ENCODE measurements around the gene SLC9A1.
A peak's percentile ranks its signal among the peaks of the same experiment; 100 is the strongest.
"Not testable (repeated sequence)": the region's sequence is repeated elsewhere in the genome, so short reads cannot be mapped to it uniquely, and the experiment has no call there.

The SLC9A1 gene

GRCh38 chr1:27154991-27155781 lies at the start of gene SLC9A1:
TSS of gene SLC9A1 (minus strand) at chr1:27155125. CDS start at chr1:27154334, 791 bp downstream.
- FAIRE-seq: peak; percentile 60

- no peak for FAIRE-seq
Measured at GRCh38 chr1:27203946-27204345, 49.0 kb upstream of the SLC9A1 start.

- no peak for FAIRE-seq
Measured at GRCh38 chr1:27201295-27201694, 46.4 kb upstream of the SLC9A1 start.

GRCh38 chr1:27193194-27193593 lies 38.3 kb upstream of the SLC9A1 start:
- FAIRE-seq: no peak

GRCh38 chr1:27192039-27192529 lies 37.2 kb upstream of the SLC9A1 start:
- FAIRE-seq: no peak

- FAIRE-seq: not testable (repeated sequence)
Measured at GRCh38 chr1:27184665-27185064, 29.7 kb upstream of the SLC9A1 start.

GRCh38 chr1:27179979-27180378 lies 25.1 kb upstream of the SLC9A1 start:
- no peak for FAIRE-seq

GRCh38 chr1:27179379-27179778 lies 24.5 kb upstream of the SLC9A1 start:
- no peak for FAIRE-seq

- no peak for FAIRE-seq
Measured at GRCh38 chr1:27176954-27177353, 22.0 kb upstream of the SLC9A1 start.

- FAIRE-seq: no peak
Measured at GRCh38 chr1:27176323-27176722, 21.4 kb upstream of the SLC9A1 start.

GRCh38 chr1:27172992-27173391 lies 18.1 kb upstream of the SLC9A1 start:
- FAIRE-seq: not testable (repeated sequence)

GRCh38 chr1:27166929-27167328 lies 12.0 kb upstream of the SLC9A1 start:
- FAIRE-seq: no peak

GRCh38 chr1:27166351-27166802 lies 11.5 kb upstream of the SLC9A1 start:
- FAIRE-seq: no peak

GRCh38 chr1:27163093-27163492 lies 8.2 kb upstream of the SLC9A1 start:
- FAIRE-seq: no peak

- no peak for FAIRE-seq
Measured at GRCh38 chr1:27162090-27162489, 7.2 kb upstream of the SLC9A1 start.

- FAIRE-seq: no peak
Measured at GRCh38 chr1:27161594-27161993, 6.7 kb upstream of the SLC9A1 start.

GRCh38 chr1:27157194-27157593 lies 2.3 kb upstream of the SLC9A1 start:
- FAIRE-seq: no peak

GRCh38 chr1:27154469-27154990 lies 395 bp downstream of the SLC9A1 start:
- FAIRE-seq: no peak

GRCh38 chr1:27153927-27154358 lies 982 bp downstream of the SLC9A1 start:
- no peak for FAIRE-seq

GRCh38 chr1:27153549-27153886 lies 1.4 kb downstream of the SLC9A1 start:
- no peak for FAIRE-seq

- no peak for FAIRE-seq
Measured at GRCh38 chr1:27152829-27153548, 1.9 kb downstream of the SLC9A1 start.

- FAIRE-seq: no peak
Measured at GRCh38 chr1:27152004-27152828, 2.7 kb downstream of the SLC9A1 start.

GRCh38 chr1:27150641-27151040 lies 4.3 kb downstream of the SLC9A1 start:
- FAIRE-seq: no peak
